ENCODE results near the gene SCN1A.

Gene SCN1A

GRCh38 chr2:165969227-165969626 lies 158.6 kb downstream of the SCN1A start:
- DNase-seq, result no peak

- no peak for DNase-seq
Measured at GRCh38 chr2:165967746-165968145, 160.1 kb downstream of the SCN1A start.

- DNase-seq, result no peak
Measured at GRCh38 chr2:165961818-165962217, 166.0 kb downstream of the SCN1A start.

- no peak for DNase-seq
Measured at GRCh38 chr2:165959371-165959770, 168.4 kb downstream of the SCN1A start.

- no peak for DNase-seq
Measured at GRCh38 chr2:165958313-165958960, 169.4 kb downstream of the SCN1A start.

- DNase-seq, result no peak
Measured at GRCh38 chr2:165957030-165957675, 170.7 kb downstream of the SCN1A start.

GRCh38 chr2:165953655-165954606 lies 173.9 kb downstream of the SCN1A start, which contains the start of gene TTC21B:
Gene TTC21B (minus strand): TSS chr2:165953776. CDS start chr2:165953705, 71 bp downstream.
- peak; percentile 91 for DNase-seq

GRCh38 chr2:165953306-165953654 lies 174.5 kb downstream of the SCN1A start:
- DNase-seq, result no peak

- peak; percentile 21 for DNase-seq
Measured at GRCh38 chr2:165952741-165953211, 175.0 kb downstream of the SCN1A start.

- DNase-seq, result no peak
Measured at GRCh38 chr2:165952085-165952484, 175.7 kb downstream of the SCN1A start.

GRCh38 chr2:165950438-165950837 lies 177.4 kb downstream of the SCN1A start:
- no peak for DNase-seq

GRCh38 chr2:165941827-165942226 lies 186.0 kb downstream of the SCN1A start:
- no peak for DNase-seq

- no peak for DNase-seq
Measured at GRCh38 chr2:165938237-165938636, 189.6 kb downstream of the SCN1A start.

Measured in CD4-positive, alpha-beta T cell treated with Interleukin-12 subunit alpha and Interleukin-12 subunit beta, for 1 hour (primary cell).